Adrenal gland (tissue), 5 donors: ENCODE measurements around the gene FAM83D.

ENCODE experiments used
- POLR2A ChIP-seq, 2 donors: fragments of 450-650 bp; IDR thresholded peaks; one replicate each; pipeline ENCODE4 v1.6.1; 2017; ENCODE audit warnings: antibody characterized with exemption in 2 of 2, mild to moderate bottlenecking in 2 of 2, moderate library complexity in 1 of 2
- TF ChIP-seq, protein P1 (sequence below), 6 experiments: fragments of 450-650 bp in 4 of 6; fragments of 200-600 bp in 2 of 6; sonication (generic) in 1 of 6; IDR thresholded peaks; 1 replicate in 5 of 6; 2 replicates in 1 of 6; pipeline versions ENCODE4 v1.5.1 to v1.8.0; 2016 to 2021; ENCODE audit warnings: antibody characterized with exemption in 6 of 6, mild to moderate bottlenecking in 2 of 6, moderate library complexity in 1 of 6
- donor health status: DM: no; HTN: no; CAD: no.

DNA sequence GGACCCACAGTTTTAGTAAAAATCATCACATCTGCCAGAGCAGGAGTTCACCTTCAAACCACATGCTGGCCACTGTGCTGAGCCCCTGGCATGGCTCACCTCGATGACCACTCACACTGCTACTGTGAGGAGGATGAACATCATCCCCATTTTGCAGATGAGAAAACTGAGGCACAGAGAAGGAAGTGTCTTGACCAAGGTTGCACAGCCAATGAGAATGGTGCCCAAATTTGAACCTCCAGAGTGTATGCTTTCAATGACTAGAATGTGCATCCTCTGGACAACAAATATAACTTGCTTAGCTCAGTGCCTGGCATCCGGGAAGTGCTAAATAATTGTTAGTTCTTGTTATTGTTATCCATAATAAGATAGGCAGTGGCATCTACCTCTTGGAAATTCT is 37.2 kb upstream of the FAM83D start:
- TF ChIP-seq, protein P1, sequence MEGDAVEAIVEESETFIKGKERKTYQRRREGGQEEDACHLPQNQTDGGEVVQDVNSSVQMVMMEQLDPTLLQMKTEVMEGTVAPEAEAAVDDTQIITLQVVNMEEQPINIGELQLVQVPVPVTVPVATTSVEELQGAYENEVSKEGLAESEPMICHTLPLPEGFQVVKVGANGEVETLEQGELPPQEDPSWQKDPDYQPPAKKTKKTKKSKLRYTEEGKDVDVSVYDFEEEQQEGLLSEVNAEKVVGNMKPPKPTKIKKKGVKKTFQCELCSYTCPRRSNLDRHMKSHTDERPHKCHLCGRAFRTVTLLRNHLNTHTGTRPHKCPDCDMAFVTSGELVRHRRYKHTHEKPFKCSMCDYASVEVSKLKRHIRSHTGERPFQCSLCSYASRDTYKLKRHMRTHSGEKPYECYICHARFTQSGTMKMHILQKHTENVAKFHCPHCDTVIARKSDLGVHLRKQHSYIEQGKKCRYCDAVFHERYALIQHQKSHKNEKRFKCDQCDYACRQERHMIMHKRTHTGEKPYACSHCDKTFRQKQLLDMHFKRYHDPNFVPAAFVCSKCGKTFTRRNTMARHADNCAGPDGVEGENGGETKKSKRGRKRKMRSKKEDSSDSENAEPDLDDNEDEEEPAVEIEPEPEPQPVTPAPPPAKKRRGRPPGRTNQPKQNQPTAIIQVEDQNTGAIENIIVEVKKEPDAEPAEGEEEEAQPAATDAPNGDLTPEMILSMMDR (IDR thresholded peaks at IDR 0.05), result no peak
- no peak for TF ChIP-seq POLR2A (IDR thresholded peaks at IDR 0.05)
